Endometrium (tissue), 2 donors: ENCODE results near the gene SPTSSB.

ENCODE experiments used
- FAIRE-seq: peaks from 2 replicates; lab custom pipeline; 2012; peaks lifted over from hg19 to GRCh38; lab: Jason Lieb, UNC
- donor health status: control.
- donor health status: control.

Gene SPTSSB

GRCh38 chr3:161390200-161390599 is 18.9 kb upstream of the SPTSSB start:
- FAIRE-seq, result no peak

- FAIRE-seq, result no peak
These were observed 18.2 kb upstream of the SPTSSB start for GRCh38 chr3:161389445-161390035.

- no peak for FAIRE-seq
These were observed 17.5 kb upstream of the SPTSSB start for GRCh38 chr3:161388855-161389254.

GRCh38 chr3:161386991-161387770 is 15.9 kb upstream of the SPTSSB start:
- FAIRE-seq, result no peak

GRCh38 chr3:161372321-161373260 is 1.3 kb upstream of the SPTSSB start:
- FAIRE-seq, result no peak

GRCh38 chr3:161369531-161369930 is 1.8 kb downstream of the SPTSSB start:
- no peak for FAIRE-seq

GRCh38 chr3:161366094-161366493 is 5.2 kb downstream of the SPTSSB start:
- no peak for FAIRE-seq

- FAIRE-seq, result no peak
These were observed 12.8 kb downstream of the SPTSSB start for GRCh38 chr3:161358488-161358887.

- no peak for FAIRE-seq
These were observed 15.0 kb downstream of the SPTSSB start for GRCh38 chr3:161356287-161356686.

- FAIRE-seq, result no peak
These were observed 15.8 kb downstream of the SPTSSB start for GRCh38 chr3:161355508-161355907.

- FAIRE-seq, result no peak
These were observed 16.8 kb downstream of the SPTSSB start for GRCh38 chr3:161354554-161354953.

GRCh38 chr3:161351330-161351729 is 20.0 kb downstream of the SPTSSB start:
- FAIRE-seq, result no peak

- FAIRE-seq, result no peak
These were observed 20.4 kb downstream of the SPTSSB start for GRCh38 chr3:161350916-161351315.

- peak; percentile 85 for FAIRE-seq
These were observed 21.6 kb downstream of the SPTSSB start for GRCh38 chr3:161349529-161350312.

- no peak for FAIRE-seq
These were observed 22.4 kb downstream of the SPTSSB start for GRCh38 chr3:161348796-161349400.

GRCh38 chr3:161347726-161348125 is 23.6 kb downstream of the SPTSSB start:
- FAIRE-seq, result no peak

GRCh38 chr3:161345023-161345422 is 26.3 kb downstream of the SPTSSB start:
- FAIRE-seq, result peak; percentile 43

GRCh38 chr3:161343986-161344385 is 27.3 kb downstream of the SPTSSB start:
- no peak for FAIRE-seq

- FAIRE-seq, result no peak
These were observed 27.8 kb downstream of the SPTSSB start for GRCh38 chr3:161343540-161343939.

- FAIRE-seq, result no peak
These were observed 28.7 kb downstream of the SPTSSB start for GRCh38 chr3:161342629-161343028.
